Heart right ventricle (tissue), 16 donors: ENCODE data around the gene CIZ1. TPM values are rescaled to one million over a fixed set of nuclear protein-coding genes. Genes with fewer than 3 reads are reported as not detected.

Experiments used
- ATAC-seq, 8 donors: fragments of 200-7000 bp; cut with Tn5 transposase; one replicate each; pipeline ENCODE4 v1.9.1; 2020; ENCODE audit warnings: mild to moderate bottlenecking in 8 of 8, moderate library complexity in 8 of 8, moderate number of reproducible peaks in 1 of 8
- DNase-seq, 2 donors: peaks; one replicate each; pipeline ENCODE4 v3.0.0-alpha.2; 2020
- H3K27ac ChIP-seq, 10 donors: fragments of 200-600 bp; sonication (generic) in 2 of 10; one replicate each; pipeline versions ENCODE4 v1.5.0 to v1.8.0; 2020 to 2022; ENCODE audit warnings: mild to moderate bottlenecking in 3 of 10
- H3K27me3 ChIP-seq, 7 donors: fragments of 200-600 bp; one replicate each; pipeline ENCODE4 v1.8.0; 2021 to 2022; ENCODE audit warnings: mild to moderate bottlenecking in 2 of 7
- H3K36me3 ChIP-seq, 9 donors: fragments of 200-600 bp; sonication (generic) in 1 of 9; one replicate each; pipeline versions ENCODE4 v1.5.0 to v1.8.0; 2020 to 2022; ENCODE audit warnings: mild to moderate bottlenecking in 2 of 9
- H3K4me1 ChIP-seq, 9 donors: fragments of 200-600 bp; sonication (generic) in 1 of 9; one replicate each; pipeline versions ENCODE4 v1.5.0 to v1.8.0; 2020 to 2022; ENCODE audit warnings: mild to moderate bottlenecking in 4 of 9
- H3K4me3 ChIP-seq, 10 donors: fragments of 200-600 bp; sonication (generic) in 2 of 10; one replicate each; pipeline versions ENCODE4 v1.5.0 to v1.8.0; 2020 to 2022; ENCODE audit warnings: mild to moderate bottlenecking in 7 of 10, moderate library complexity in 2 of 10
- H3K9me3 ChIP-seq, 11 donors: fragments of 200-600 bp in 10 of 11; sonication (generic) in 2 of 11; one replicate each; pipeline versions ENCODE4 v1.5.0 to v1.8.0; 2013 to 2022; ENCODE audit warnings: mild to moderate bottlenecking in 2 of 11, control low read depth in 1 of 11, moderate library complexity in 1 of 11
- CTCF ChIP-seq, 9 donors: fragments of 200-600 bp; sonication (generic) in 2 of 9; IDR thresholded peaks; one replicate each; pipeline versions ENCODE4 v1.5.0 to v1.8.0; 2021 to 2022; ENCODE audit warnings: antibody characterized with exemption in 9 of 9, mild to moderate bottlenecking in 5 of 9, moderate library complexity in 1 of 9
- WGBS, 2 donors: extraction: QIAGEN DNeasy Blood & Tissue Kit; methylation state at CpG; one replicate each; pipeline ENCODE4 v1.1.7; 2013; ENCODE audit warnings: inconsistent platforms in 1 of 2; 5-methylcytosine and 5-hydroxymethylcytosine counted together
- intact Hi-C, 10 donors: fragments of 100-400 bp; cut with DNase I; formaldehyde crosslinking; loops; one replicate each; pipeline versions ENCODE4 v1.11.1 to v1.14.2; 2022
- polyA plus RNA-seq, 2 donors: library from polyadenylated mRNA; stranded (reverse); fragments of 200-250 nt; gene quantifications; one replicate each; pipeline ENCODE4 v1.2.3, GENCODE V29; 2013
- total RNA-seq, 10 donors: library from RNA; stranded (reverse); fragmentation: NEBNext Ultra II Directional in 3 of 10; extraction: Animal tissue kit (Norgen Biotek cat#: 25700) in 3 of 10; gene quantifications; one replicate each; pipeline versions ENCODE4 v1.2.1 to v1.2.4, GENCODE V29; 2021 to 2023
- donor health status: Arrhythmogenic right ventricular cardiomyopathy.
- donor health status: ischemic (EF 13 %, LVEDD 7.1; RV severe dilation, severe dysfunction).
- donor health status: healthy with polysubstance abuse.
- donor health status: DM: no; HTN: yes; CAD: no.
- donor health status: DM: no; HTN: no; CAD: no.
- donor health status: ischemic (EF 25% LVEDD 6.9; RV normal size, moderate dysfunction).
- donor health status: ischemic (EF 25% LVEDD 5.7; RV mildly dilated, moderate dysfunction).
- donor health status: healthy.
- donor health status: DM: yes; HTN: yes; CAD: no.
- donor health status: Ischemic cardiomyopathy.
- donor health status: ischemic (EF 35%, LVEDD 5.7; RV mildly dilated, moderate dysfunction).
- donor health status: nonischemic (EF 11% LVEDD 7.7; RV severe dilation, severe dysfunction).
- donor health status: DM: yes; HTN: yes; CAD: no.
- donor health status: PGD.
- donor health status: ischemic (EF 29% LVEDD 5.4; RV normal size, mild dysfunction).
- donor health status: nonischemic (EF 23%, LVEDD 6.1; RV moderate dilation, normal function).

CIZ1 gene
- total and polyA plus RNA-seq, 12 donors: 39.7 to 96.0 (median 75.0) TPM

- ATAC-seq: peak; percentile 84 to 90 (median 86)
- intact Hi-C loops: loop anchor here in 1 of 10 donors (2.0 kb wide), 1 partner anchor 59 kb away; the partner anchor contains the start of gene SLC25A25
- peaks cover 0 to 4% (median 0%) of the 10 kb centered on the region in 11 donors for H3K9me3 ChIP-seq
- peaks cover 0 to 28% (median 18%) of the 10 kb centered on the region in 9 donors for H3K36me3 ChIP-seq
- H3K27me3 ChIP-seq: no peaks in the 10 kb centered on the region
- peak; percentile 87 for DNase-seq
- H3K4me1 ChIP-seq: peaks cover 13 to 48% (median 31%) of the 10 kb centered on the region in 9 donors
- H3K4me3 ChIP-seq: peak within 1 kb of the TSS; percentile 55 to 100 (median 91)
- no peak for TF ChIP-seq CTCF (IDR thresholded peaks at IDR 0.05)
- WGBS, 2 donors: 0% methylated on average over 56 of the region's 56 CpGs
- peak within 1 kb of the TSS; percentile 94 to 99 (median 97) for H3K27ac ChIP-seq
Measured at GRCh38 chr9:128127568-128127989, 63.8 kb downstream of the CIZ1 start, which contains the start of gene PTGES2. Gene PTGES2, minus strand, starts transcription at chr9:128127729. Its CDS starts 12 bp downstream, at chr9:128127717.

- WGBS, 2 donors: 43 to 46% methylated on average over 10 of the region's 10 CpGs
- ATAC-seq (no peak), DNase-seq (peak in 1 of 2 donors; percentile 3)
- peak overlapping the region in 5 of 10 donors; percentile 9 to 62 (median 15) for H3K27ac ChIP-seq
- TF ChIP-seq CTCF (IDR thresholded peaks at IDR 0.05): no peak
- peak overlapping the region in 6 of 10 donors; percentile 78 to 100 (median 92) for H3K4me3 ChIP-seq
- H3K36me3 ChIP-seq: peaks cover 0 to 45% (median 24%) of the 10 kb centered on the region in 9 donors
- intact Hi-C loops: loop anchor here in 1 of 10 donors (2.0 kb wide), 1 partner anchor 57 kb away; the partner anchor contains the start of gene SLC25A25
- peaks cover 13 to 39% (median 28%) of the 10 kb centered on the region in 9 donors for H3K4me1 ChIP-seq
- peaks cover 0 to 4% (median 0%) of the 10 kb centered on the region in 11 donors for H3K9me3 ChIP-seq
- no peaks in the 10 kb centered on the region for H3K27me3 ChIP-seq
Measured at GRCh38 chr9:128125580-128126354, 65.6 kb downstream of the CIZ1 start.

GRCh38 chr9:128124873-128125579 is 66.3 kb downstream of the CIZ1 start:
- DNase-seq (peak; percentile 61 to 62), ATAC-seq (no peak)
- TF ChIP-seq CTCF (IDR thresholded peaks at IDR 0.05): peak in 7 of 9 donors; percentile 39 to 65 (median 56)
- H3K9me3 ChIP-seq: peaks cover 0 to 4% (median 0%) of the 10 kb centered on the region in 11 donors
- WGBS, 2 donors: 66 to 70% methylated on average over 16 of the region's 16 CpGs
- intact Hi-C loops: no loop called here
- H3K4me3 ChIP-seq: peak overlapping the region in 2 of 10 donors; percentile 10 to 83
- peak overlapping the region in 4 of 10 donors; percentile 13 to 62 (median 28) for H3K27ac ChIP-seq
- peaks cover 0 to 52% (median 24%) of the 10 kb centered on the region in 9 donors for H3K36me3 ChIP-seq
- H3K27me3 ChIP-seq: no peaks in the 10 kb centered on the region
- H3K4me1 ChIP-seq: peaks cover 13 to 39% (median 28%) of the 10 kb centered on the region in 9 donors

GRCh38 chr9:128124451-128124850 is 66.9 kb downstream of the CIZ1 start:
- TF ChIP-seq CTCF (IDR thresholded peaks at IDR 0.05): no peak
- Histone ChIP-seq H3K36me3 (peaks cover 0 to 54% (median 24%) of the 10 kb centered on the region in 9 donors), H3K9me3 (peaks cover 0 to 1% (median 0%) of the 10 kb centered on the region in 11 donors), H3K27me3 (no peaks in the 10 kb centered on the region), H3K27ac (no peak overlapping the region), H3K4me3 (no peak overlapping the region), H3K4me1 (peaks cover 13 to 36% (median 28%) of the 10 kb centered on the region in 9 donors)
- WGBS, 2 donors: 87 to 91% methylated on average over 8 of the region's 8 CpGs
- peak in 1 of 2 donors; percentile 4 for DNase-seq
- ATAC-seq: no peak
- intact Hi-C loops: no loop called here
